CD14-positive monocyte (primary cell): ENCODE results near the gene GOLGA7B. TPM values are rescaled to one million over a fixed set of nuclear protein-coding genes. Genes with fewer than 3 reads are reported as not detected.
"Not testable (repeated sequence)": the region's sequence is repeated elsewhere in the genome, so short reads cannot be mapped to it uniquely, and the experiment has no call there.

ENCODE experiments used
- DNase-seq, 3 donors: peaks; one replicate each; pipeline ENCODE4 v3.0.0-alpha.2; 2011 to 2022
- H2AFZ ChIP-seq: 2 replicates; pipeline ENCODE4 v1.6.0; 2012; ENCODE audit warnings: mild to moderate bottlenecking, low read depth, low read length, inconsistent platforms; ENCODE audit not compliant: insufficient read depth, poor library complexity, severe bottlenecking
- H3K27ac ChIP-seq, 2 donors: 1 replicate in 1 of 2; 2 replicates in 1 of 2; pipeline ENCODE4 v1.5.1; 2012 to 2013; ENCODE audit warnings: low read length in 2 of 2, control low read depth in 1 of 2, inconsistent platforms in 1 of 2, low read depth in 1 of 2, mild to moderate bottlenecking in 1 of 2
- H3K27me3 ChIP-seq, 2 donors: one replicate each; pipeline versions ENCODE4 v1.6.0 to v1.6.1; 2011 to 2013; ENCODE audit warnings: low read length in 2 of 2; ENCODE audit not compliant: control insufficient read depth in 2 of 2, insufficient read depth in 2 of 2
- H3K36me3 ChIP-seq, 2 donors: replicated peaks in 1 of 2; 1 replicate in 1 of 2; 2 replicates in 1 of 2; pipeline versions ENCODE4 v1.5.1 to v1.6.1; 2012 to 2013; ENCODE audit warnings: low read length in 2 of 2, control low read depth in 1 of 2, inconsistent platforms in 1 of 2, mild to moderate bottlenecking in 1 of 2; ENCODE audit not compliant: insufficient read depth in 2 of 2, control insufficient read depth in 1 of 2
- H3K4me1 ChIP-seq, 2 donors: 1 replicate in 1 of 2; 2 replicates in 1 of 2; pipeline versions ENCODE4 v1.5.1 to v1.6.1; 2012 to 2013; ENCODE audit warnings: low read length in 2 of 2, control low read depth in 1 of 2, inconsistent platforms in 1 of 2, mild to moderate bottlenecking in 1 of 2, moderate library complexity in 1 of 2; ENCODE audit not compliant: insufficient read depth in 2 of 2, control insufficient read depth in 1 of 2
- H3K4me2 ChIP-seq: replicated peaks from 2 replicates; pipeline ENCODE3; 2012; ENCODE audit warnings: low read length, moderate library complexity, mild to moderate bottlenecking; ENCODE audit not compliant: poor library complexity, severe bottlenecking; ENCODE audit errors: extremely low read depth
- H3K4me3 ChIP-seq, 3 experiments: fragments of 200-600 bp in 1 of 3; sonication (generic) in 1 of 3; replicated peaks in 1 of 3; 1 replicate in 2 of 3; 2 replicates in 1 of 3; pipeline ENCODE4 v1.5.1; 2011 to 2013; ENCODE audit warnings: low read length in 3 of 3, mild to moderate bottlenecking in 3 of 3, control low read depth in 2 of 3, low read depth in 2 of 3, inconsistent platforms in 1 of 3, moderate library complexity in 1 of 3
- H3K79me2 ChIP-seq: 2 replicates; pipeline ENCODE4 v1.6.0; 2012; ENCODE audit warnings: mild to moderate bottlenecking, control low read depth, inconsistent platforms, low read length, moderate library complexity; ENCODE audit not compliant: insufficient read depth
- H3K9ac ChIP-seq: 2 replicates; pipeline ENCODE4 v1.6.0; 2017; ENCODE audit warnings: low read length, mild to moderate bottlenecking; ENCODE audit not compliant: insufficient read depth, poor library complexity, severe bottlenecking
- H3K9me3 ChIP-seq, 2 donors: replicated peaks in 1 of 2; 1 replicate in 1 of 2; 2 replicates in 1 of 2; pipeline versions ENCODE4 v1.5.1 to v1.6.1; 2012 to 2013; ENCODE audit warnings: low read length in 2 of 2, control low read depth in 1 of 2; ENCODE audit not compliant: control insufficient read depth in 1 of 2, insufficient read depth in 1 of 2
- H4K20me1 ChIP-seq: 2 replicates; pipeline ENCODE4 v1.6.0; 2012; ENCODE audit warnings: mild to moderate bottlenecking, low read length, control low read depth, moderate library complexity; ENCODE audit not compliant: insufficient read depth
- H3K27ac Mint-ChIP-seq, 7 donors: one replicate each; pipeline ENCODE4 v1.8.0; 2020; ENCODE audit warnings: mild to moderate bottlenecking in 7 of 7, mixed read lengths in 7 of 7, moderate library complexity in 6 of 7, inconsistent platforms in 2 of 7
- H3K27me3 Mint-ChIP-seq, 3 donors: one replicate each; pipeline ENCODE4 v1.8.0; 2021 to 2022; ENCODE audit warnings: low read depth in 3 of 3, mild to moderate bottlenecking in 3 of 3, mixed read lengths in 3 of 3, moderate library complexity in 3 of 3, inconsistent platforms in 1 of 3
- H3K36me3 Mint-ChIP-seq, 2 donors: one replicate each; pipeline ENCODE4 v1.8.0; 2020; ENCODE audit warnings: mixed read lengths in 2 of 2, inconsistent platforms in 1 of 2, mild to moderate bottlenecking in 1 of 2
- H3K4me1 Mint-ChIP-seq: one replicate; pipeline ENCODE4 v1.8.0; 2020; ENCODE audit warnings: mild to moderate bottlenecking, mixed read lengths
- H3K4me3 Mint-ChIP-seq, 2 donors: one replicate each; pipeline ENCODE4 v1.8.0; 2020; ENCODE audit warnings: mild to moderate bottlenecking in 2 of 2, mixed read lengths in 2 of 2, moderate library complexity in 1 of 2
- H3K9me3 Mint-ChIP-seq, 7 donors: one replicate each; pipeline ENCODE4 v1.8.0; 2020 to 2022; ENCODE audit warnings: mixed read lengths in 7 of 7, mild to moderate bottlenecking in 6 of 7, moderate library complexity in 6 of 7, inconsistent platforms in 2 of 7
- CTCF ChIP-seq: fragments of 200-600 bp; IDR thresholded peaks from one replicate; pipeline ENCODE4 v1.8.0; 2022; ENCODE audit warnings: antibody characterized with exemption, mild to moderate bottlenecking
- WGBS: methylation state at CpG from one replicate; pipeline ENCODE4 v1.1.5; 2013; ENCODE audit warnings: missing lambda C conversion rate; ENCODE audit not compliant: insufficient coverage; 5-methylcytosine and 5-hydroxymethylcytosine counted together
- intact Hi-C, 2 donors: fragments of 100-400 bp; cut with micrococcal nuclease; formaldehyde crosslinking; loops; one replicate each; pipeline versions ENCODE4 v1.15.0 to v1.15.1; 2023
- polyA plus RNA-seq, 3 donors: library from polyadenylated mRNA; depleted of rRNA in 1 of 3; unstranded in 2 of 3; stranded (reverse) in 1 of 3; fragments of 300-500 nt in 2 of 3; fragments of >200 nt in 1 of 3; fragmentation: Illumina TruSeq in 2 of 3; gene quantifications; 1 replicate in 2 of 3; 2 replicates in 1 of 3; pipeline ENCODE4 v1.2.3, GENCODE V29; 2012 to 2021

The GOLGA7B gene
- polyA plus RNA-seq, 3 donors: 0.03 TPM; not detected in 2

DNA sequence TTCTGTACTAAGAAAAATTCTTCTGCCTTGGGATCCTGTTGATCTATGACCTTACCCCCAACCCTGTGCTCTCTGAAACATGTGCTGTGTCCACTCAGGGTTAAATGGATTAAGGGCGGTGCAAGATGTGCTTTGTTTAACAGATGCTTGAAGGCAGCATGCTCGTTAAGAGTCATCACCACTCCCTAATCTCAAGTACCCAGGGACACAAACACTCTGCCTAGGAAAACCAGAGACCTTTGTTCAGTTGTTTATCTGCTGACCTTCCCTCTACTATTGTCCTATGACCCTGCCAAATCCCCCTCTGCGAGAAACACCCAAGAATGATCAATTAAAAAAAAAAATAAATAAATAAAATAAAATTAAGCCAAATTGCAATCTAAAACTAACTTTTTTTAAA lies 7.5 kb upstream of the GOLGA7B start:
- H3K9me3 Mint-ChIP-seq, H3K4me1 ChIP-seq, H3K36me3 Mint-ChIP-seq, DNase-seq, H3K4me3 ChIP-seq, H3K27ac Mint-ChIP-seq, H2AFZ ChIP-seq, H3K4me2 ChIP-seq, H3K36me3 ChIP-seq, intact Hi-C loops, H3K27ac ChIP-seq, H3K9ac ChIP-seq, H4K20me1 ChIP-seq, H3K9me3 ChIP-seq, H3K4me1 Mint-ChIP-seq, H3K4me3 Mint-ChIP-seq, H3K79me2 ChIP-seq: not testable (repeated sequence)
- peaks cover 20 to 44% (median 29%) of the 10 kb centered on the region in 3 donors for H3K27me3 Mint-ChIP-seq
- peaks cover 18 to 29% of the 10 kb centered on the region in 2 donors for H3K27me3 ChIP-seq
- WGBS: no CpG with 5 or more reads among the region's 3 CpGs

DNA sequence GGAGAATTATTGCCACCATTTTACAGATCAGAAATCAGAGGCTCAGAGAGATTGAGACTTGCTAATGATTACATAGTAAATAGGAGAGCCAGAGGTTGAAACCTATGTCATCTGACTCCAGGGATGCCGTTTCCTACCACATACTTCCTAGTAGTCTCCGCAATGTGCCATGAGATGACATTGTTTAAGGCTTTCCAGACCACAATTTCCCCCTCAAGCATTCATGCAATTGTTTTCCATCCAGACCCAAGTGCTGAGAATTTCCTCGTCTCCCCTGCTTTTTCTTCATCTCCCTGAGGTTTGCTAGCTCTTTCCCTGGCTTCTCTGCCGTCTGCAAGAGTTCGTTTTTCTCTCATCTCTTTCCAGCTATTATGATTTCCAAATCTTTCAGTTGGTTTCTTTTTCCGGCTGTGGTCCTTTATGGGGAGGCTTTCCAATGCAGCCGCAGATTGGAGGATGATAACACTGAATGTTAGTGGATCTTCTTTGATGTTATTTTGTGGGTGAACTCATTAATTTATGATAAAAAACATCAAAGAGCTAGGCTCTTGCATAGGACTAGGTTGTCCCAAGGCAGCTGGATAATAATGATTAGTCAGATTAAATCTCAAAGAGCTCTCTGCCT lies 6.9 kb upstream of the GOLGA7B start:
- intact Hi-C loops: no loop called here
- Mint-ChIP-seq H3K9me3 (peaks cover 0 to 9% (median 3%) of the 10 kb centered on the region in 7 donors), H3K4me1 (peaks cover 10% of the 10 kb centered on the region), H3K27me3 (peaks cover 20 to 45% (median 27%) of the 10 kb centered on the region in 3 donors), H3K27ac (no peak overlapping the region), H3K36me3 (no peaks in the 10 kb centered on the region), H3K4me3 (no peak overlapping the region)
- H3K27me3 ChIP-seq: peaks cover 18 to 33% of the 10 kb centered on the region in 2 donors
- no peaks in the 10 kb centered on the region for H4K20me1 ChIP-seq
- no peaks in the 10 kb centered on the region for H3K79me2 ChIP-seq
- no peak overlapping the region for H3K4me2 ChIP-seq
- 0% methylated on average over 5 of the region's 7 CpGs for WGBS
- peaks cover 0 to 6% of the 10 kb centered on the region in 2 donors for H3K4me1 ChIP-seq
- H3K27ac ChIP-seq: no peak overlapping the region
- no peaks in the 10 kb centered on the region for H3K9me3 ChIP-seq
- TF ChIP-seq CTCF: no peak
- no peak for DNase-seq
- H3K4me3 ChIP-seq: no peak overlapping the region
- H2AFZ ChIP-seq: no peak overlapping the region
- H3K36me3 ChIP-seq: no peaks in the 10 kb centered on the region
- H3K9ac ChIP-seq: no peak overlapping the region
